NCI-H1436 treated with DMSO at 0.1 percent for 48 hours (cell line): ENCODE measurements around the gene PCNX3.
A peak's percentile ranks its signal among the peaks of the same experiment; 100 is the strongest.
"Not testable (repeated sequence)": the region's sequence is repeated elsewhere in the genome, so short reads cannot be mapped to it uniquely, and the experiment has no call there.

Source experiments
- DNase-seq: peaks from one replicate; lab custom pipeline; 2025; lab: John Stamatoyannopoulos, UW

PCNX3 gene

DNA sequence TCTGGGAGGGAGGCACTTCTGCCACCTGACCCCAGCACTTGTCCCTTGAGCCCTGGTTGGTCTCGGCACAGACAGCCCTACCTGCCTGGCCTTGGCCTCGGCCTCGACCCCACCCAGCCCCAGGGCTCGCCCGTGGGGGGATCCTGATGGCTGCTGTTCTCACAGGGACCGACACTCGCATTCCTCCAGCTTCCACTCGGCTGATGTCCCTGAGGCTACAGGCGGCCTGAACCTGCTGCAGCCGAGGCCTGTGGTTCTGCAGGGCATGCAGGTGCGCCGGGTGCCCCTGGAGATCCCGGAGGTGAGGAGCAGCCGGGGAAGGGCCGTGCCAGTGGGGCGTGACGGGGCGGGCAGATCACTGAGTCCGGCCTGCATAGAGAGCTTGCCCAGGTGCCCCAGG lies 5.1 kb downstream of the PCNX3 start:
- no peak for DNase-seq

DNA sequence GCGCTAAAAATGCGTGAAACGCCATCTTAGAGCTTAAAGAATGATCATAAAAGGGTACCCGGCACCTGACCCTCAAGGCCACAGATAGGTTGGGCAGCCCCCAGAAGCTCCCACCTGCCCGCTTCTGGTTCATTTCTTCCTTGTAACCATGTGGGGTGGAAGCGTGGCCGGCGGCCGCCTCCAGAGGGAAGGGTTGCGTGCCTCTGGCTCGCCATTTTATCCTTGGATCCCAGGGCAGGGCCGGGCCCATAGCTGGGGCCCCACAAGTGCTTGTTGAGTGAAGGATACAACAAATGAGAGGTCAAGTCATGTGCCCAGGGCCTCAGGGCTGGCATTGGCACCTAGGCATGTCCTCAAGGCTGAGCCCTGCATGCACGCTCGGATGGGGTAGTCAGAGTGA lies 5.9 kb downstream of the PCNX3 start:
- DNase-seq: no peak

DNA sequence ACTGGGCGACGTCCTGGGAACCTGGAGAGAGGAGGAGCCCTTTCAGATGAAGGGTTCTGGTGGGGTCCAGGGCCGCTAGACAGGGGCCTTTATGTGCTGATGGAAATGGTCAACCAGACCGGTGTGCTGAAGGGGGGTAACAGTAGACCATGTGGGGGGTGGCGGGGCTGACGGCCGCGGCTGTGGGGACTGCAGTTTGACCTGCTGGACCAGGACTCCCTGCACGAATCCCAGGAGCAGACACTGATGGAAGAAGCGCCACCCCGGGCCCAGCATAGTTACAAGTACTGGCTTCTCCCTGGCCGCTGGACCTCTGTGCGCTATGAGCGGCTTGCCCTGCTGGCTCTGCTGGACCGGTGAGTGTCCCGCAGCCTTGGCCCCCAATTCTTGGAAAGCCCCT lies 6.4 kb downstream of the PCNX3 start:
- DNase-seq: no peak

DNA sequence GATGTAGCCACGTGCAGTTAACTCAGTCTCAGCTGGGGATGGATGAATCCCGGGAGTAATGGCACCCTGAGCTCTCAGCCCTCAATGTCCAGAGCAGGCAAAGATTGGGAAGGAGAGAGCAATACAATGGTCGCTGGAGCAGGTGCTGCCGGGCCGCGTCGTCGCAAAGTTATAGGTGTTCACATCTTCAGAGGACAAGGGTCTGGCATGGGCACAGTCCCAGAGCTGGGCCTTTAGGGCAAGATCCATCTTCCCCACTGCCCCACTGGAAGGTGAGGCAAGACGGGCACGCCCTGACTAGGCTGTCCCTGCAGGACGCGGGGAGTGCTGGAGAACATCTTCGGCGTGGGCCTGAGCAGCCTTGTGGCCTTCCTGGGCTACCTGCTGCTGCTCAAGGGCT lies 7.6 kb downstream of the PCNX3 start:
- DNase-seq: no peak

DNA sequence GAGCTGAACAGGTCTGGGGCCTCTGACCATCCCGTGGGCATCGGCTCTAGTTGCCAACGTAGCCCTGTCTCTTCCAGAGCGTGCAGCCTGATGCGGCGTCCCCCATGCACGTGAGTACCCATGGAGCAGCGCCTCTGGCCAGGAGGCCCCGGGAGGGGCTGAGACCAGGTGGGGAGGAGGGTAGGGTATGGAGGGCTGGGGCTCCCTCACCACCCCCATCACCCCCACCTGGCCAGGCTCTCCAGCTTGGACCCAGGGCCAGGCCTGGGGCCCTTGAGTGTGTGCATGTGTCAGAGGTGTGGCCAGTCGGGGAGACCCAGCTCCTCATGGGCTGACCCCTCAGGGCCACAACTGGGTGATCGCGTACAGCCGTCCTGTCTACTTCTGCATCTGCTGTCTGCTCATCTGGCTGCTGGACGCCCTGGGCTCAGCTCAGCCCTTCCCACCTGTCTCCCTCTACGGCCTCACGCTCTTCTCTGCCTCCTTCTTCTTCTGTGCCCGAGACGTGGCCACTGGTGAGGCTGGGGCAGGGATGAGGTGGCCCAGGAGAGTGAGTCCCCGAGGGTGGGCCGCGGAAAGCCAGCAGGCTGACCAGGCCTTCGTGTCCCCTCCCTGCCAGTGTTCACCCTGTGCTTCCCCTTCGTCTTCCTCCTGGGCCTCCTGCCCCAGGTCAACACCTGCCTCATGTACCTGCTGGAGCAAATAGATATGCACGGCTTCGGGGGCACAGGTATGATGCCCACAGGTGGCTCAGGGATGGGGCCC lies 8.5 kb downstream of the PCNX3 start:
- DNase-seq: no peak

DNA sequence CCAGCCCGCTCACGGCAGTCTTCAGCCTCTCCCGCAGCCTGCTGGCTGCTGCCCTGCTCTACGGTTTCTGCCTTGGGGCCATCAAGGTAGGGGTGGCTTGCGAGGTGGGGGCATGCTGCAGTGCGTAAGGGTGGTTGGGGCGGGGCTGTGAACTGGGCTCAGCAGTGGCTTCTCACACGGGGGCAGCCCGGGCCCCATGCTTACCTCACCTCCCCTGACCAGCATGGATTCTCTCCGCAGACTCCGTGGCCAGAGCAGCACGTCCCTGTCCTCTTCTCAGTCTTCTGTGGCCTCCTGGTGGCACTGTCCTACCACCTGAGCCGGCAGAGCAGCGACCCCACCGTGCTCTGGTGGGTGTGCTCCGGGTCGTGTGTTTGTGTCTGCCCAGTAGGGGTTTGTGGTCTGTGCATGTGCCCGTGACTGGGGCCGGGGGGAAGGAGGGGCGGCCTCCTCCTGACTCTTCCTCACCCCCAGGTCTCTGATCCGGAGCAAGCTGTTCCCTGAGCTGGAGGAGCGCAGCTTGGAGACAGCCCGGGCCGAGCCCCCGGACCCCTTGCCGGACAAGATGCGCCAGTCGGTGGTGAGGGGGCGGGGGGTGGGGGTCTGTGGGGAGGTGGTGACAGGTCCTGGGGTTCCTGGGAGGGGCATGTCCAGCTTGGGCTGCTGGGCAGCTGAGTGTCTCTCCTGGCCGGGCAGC lies 9.5 kb downstream of the PCNX3 start:
- DNase-seq: no peak

DNA sequence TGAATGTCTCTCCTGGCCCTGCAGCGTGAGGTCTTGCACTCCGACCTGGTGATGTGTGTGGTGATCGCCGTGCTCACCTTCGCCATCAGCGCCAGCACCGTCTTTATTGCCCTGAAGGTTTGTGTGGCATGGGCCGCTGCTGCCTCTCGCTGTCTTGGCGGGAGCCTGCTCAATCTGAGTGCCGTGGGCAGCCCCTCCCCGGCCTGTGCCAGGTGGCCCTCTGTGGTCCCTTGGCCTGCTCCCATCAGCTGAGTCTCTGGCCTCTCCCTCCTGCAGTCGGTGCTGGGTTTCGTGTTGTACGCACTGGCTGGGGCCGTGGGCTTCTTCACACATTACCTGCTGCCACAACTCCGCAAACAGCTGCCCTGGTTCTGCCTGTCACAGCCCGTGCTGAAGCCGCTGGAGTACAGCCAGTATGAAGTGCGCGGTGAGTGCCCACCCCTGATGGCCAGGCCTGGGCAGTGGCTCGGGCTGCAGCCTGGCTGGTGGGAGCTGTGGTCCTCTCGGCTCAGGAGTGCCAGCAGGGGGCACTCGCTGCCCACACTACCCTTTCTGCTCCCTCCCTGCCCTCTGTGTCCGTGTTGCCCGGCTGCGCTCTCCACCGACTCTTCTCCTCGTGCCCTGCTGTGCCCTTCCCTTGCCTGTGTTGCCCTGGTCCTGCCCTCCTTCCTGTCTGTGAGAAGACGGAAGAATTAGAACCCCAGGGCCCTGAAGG lies 10.2 kb downstream of the PCNX3 start:
- DNase-seq: no peak

DNA sequence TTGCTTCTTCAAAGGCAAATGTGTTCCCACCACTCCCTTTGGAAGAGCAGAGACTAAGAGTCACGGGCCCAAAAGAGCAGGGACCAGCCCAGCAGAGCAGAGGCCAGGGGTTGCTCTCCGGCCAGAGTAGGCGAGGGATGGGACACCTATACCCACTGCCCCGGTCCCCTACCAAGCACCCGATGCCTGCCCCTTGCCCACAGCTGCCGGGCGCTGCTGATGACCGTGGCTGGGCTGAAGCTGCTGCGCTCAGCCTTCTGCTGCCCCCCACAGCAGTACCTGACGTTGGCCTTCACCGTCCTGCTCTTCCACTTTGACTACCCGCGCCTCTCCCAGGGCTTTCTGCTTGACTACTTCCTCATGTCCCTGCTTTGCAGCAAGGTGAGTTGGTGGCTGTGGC lies 11.6 kb downstream of the PCNX3 start:
- DNase-seq: no peak

DNA sequence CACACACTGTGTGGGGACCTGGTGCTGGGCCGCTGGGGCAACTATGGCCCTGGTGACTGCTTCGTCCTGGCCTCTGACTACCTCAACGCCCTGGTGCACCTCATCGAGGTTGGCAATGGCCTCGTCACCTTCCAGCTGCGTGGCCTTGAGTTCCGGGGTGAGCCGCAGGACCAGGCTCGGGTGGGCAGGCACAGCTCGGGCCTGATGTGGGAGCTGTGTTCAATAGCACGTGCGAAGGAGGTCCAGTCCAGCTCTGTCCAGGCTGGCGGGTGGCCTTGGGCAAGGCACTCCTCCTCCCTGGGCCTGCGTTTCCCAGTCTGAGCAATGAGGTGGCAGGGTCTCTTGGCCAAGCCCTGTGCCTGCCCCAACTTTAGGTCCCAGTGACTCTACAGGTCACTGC lies 14.0 kb downstream of the PCNX3 start:
- no peak for DNase-seq

DNA sequence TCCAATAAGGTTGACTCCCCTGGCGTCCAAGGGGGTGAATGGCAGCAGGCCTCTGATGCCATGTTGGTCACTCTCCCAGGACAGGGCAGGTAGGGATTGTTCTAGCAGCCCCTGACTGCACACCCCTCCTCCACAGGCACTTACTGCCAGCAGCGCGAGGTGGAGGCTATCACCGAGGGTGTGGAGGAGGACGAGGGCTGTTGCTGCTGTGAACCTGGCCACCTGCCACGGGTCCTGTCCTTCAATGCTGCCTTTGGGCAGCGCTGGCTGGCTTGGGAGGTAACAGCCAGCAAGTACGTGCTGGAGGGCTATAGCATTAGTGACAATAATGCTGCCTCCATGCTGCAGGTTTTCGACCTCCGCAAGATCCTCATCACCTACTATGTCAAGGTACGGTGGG lies 14.6 kb downstream of the PCNX3 start:
- DNase-seq: no peak

DNA sequence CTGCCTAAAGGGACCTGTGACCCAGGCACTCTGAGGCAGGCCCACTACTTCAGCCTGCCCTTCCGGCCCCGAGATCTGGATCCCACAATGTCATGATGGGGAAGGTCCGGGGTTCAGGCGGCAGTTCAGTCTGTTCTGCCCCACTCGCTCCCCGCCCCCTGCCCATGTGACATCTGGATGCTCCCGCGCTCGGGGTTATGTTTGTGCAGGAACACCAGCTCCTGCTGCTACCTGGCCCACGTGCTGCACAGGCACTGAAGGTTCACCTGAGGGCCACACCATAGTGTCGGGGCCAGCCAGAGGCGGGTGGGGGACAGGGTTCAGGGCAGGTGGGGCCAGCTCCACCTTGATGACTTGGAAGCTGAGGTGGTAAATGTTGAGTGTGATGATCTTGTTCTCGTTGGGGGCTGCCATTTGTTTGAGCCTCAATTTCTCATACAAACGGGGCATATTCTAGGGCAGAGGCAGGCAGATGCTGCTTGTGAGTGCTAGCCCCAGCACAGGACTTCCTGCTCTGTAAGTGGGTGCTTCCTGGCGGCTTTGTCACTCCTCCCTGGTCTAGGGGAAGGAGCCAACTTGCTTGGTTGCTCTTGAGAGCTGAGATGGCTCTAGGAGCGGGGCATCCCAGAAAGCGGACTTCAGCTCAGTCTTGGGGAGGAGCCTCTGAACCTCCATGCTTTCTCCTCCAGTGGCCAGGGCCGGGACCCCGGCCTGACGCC lies 18.0 kb downstream of the PCNX3 start:
- DNase-seq: no peak

DNA sequence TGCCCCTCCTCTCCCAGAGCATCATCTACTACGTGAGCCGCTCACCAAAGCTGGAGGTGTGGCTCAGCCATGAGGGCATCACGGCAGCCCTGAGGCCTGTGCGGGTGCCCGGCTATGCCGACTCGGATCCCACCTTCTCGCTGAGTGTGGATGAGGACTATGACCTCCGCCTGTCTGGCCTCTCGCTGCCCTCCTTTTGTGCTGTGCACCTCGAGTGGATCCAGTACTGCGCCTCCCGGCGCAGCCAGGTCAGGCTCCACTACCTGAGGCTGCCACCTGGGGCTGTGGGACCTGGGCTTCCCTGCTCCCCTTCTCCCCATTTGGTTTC lies 18.5 kb downstream of the PCNX3 start:
- no peak for DNase-seq

DNA sequence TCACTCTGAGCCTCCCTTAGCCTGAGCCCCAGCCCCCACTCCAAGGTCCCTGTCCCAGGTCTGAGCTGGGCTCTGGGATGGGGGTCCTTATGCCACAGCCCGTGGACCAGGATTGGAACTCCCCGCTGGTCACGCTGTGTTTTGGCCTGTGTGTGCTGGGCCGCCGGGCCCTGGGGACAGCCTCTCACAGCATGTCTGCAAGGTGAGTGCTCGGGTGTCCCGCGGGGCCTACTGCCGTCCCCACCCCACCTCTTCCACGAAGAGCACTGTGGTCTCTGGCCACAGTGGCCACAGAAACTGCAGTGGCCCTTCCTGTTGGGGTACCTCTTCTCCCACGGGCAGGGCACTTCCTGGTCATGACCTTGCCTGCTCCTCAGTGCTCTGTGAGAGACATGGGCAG lies 18.9 kb downstream of the PCNX3 start:
- DNase-seq: no peak

DNA sequence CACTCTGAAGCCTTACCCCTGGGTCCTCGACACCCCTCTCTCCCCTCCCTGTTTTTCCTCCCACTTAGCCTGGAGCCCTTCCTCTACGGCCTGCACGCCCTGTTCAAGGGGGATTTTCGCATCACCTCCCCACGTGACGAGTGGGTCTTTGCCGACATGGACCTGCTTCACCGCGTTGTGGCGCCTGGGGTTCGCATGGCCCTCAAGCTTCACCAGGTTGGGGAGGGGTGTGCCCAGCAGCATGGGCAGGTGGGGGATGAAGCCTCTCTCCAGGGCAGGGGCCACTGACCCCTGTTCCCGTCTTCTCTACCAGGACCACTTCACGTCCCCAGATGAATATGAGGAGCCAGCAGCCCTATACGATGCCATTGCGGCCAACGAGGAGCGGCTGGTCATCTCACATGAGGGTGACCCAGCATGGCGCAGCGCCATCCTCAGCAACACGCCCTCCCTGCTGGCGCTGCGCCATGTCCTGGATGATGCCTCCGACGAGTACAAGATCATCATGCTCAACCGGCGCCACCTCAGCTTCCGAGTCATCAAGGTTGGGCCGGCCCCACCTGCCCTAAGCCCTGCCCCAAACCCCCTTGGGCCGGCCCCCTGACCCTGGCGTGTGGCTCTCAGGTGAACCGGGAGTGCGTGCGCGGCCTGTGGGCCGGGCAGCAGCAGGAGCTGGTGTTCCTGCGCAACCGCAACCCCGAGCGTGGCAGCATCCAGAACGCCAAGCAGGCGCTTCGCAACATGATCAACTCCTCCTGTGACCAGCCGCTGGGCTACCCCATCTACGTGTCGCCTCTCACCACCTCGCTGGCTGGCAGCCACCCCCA lies 19.5 kb downstream of the PCNX3 start:
- no peak for DNase-seq

DNA sequence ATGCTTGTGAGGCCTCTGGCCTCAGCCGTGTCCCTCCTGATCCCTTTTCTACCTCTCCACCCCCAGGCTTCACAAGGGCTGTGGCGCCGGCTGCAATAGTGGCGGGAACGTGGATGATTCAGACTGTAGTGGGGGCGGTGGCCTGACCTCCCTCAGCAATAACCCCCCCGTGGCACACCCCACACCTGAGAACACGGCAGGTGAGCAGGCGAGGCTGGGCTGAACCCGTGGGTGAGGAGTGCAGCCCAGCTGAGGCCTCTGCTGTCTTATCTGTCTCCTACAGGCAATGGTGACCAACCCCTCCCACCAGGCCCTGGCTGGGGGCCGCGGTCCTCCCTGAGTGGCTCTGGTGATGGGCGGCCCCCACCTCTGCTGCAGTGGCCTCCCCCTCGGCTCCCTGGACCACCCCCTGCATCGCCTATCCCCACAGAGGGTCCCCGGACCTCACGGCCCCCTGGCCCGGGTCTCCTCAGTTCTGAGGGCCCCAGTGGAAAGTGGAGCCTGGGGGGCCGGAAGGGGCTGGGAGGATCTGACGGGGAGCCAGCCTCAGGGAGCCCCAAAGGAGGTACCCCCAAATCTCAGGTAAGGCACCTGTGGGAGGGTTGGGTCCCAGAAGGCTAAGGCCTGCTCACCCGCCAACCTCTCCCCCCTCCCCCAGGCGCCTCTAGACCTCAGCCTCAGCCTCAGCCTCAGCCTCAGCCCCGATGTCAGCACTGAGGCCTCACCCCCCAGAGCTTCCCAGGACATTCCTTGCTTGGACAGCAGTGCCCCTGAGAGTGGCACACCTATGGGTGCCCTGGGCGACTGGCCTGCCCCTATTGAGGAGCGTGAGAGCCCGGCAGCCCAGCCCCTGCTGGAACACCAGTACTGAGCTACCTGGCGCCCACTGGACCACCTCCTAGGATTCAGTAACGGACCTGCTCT lies 20.8 kb downstream of the PCNX3 start:
- no peak for DNase-seq

DNA sequence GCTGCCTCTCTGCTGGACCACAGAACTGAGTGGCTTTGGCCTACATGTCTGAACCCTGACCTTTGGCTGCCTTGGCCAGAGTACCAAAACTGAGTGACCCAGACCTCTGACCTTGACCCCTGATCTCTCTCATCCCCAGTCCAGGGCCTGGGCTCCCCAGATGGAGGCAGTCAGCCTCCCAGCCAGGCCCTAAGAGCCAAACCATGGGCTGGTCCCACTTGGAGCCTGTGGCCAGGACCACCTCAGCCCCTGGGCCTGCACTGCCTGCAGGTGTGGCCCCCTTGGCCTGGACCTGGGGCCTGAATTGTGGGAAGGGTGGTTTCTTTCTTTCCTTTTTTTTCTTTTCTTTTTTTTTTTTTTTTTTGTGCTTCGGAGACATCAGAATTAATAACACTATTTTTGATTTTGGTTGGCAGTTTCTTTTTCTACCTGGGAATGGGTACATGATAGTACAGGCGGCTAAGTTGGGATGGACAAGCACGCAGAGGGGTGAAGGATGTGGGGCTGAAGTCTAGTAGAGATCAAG lies 21.5 kb downstream of the PCNX3 start:
- no peak for DNase-seq

DNA sequence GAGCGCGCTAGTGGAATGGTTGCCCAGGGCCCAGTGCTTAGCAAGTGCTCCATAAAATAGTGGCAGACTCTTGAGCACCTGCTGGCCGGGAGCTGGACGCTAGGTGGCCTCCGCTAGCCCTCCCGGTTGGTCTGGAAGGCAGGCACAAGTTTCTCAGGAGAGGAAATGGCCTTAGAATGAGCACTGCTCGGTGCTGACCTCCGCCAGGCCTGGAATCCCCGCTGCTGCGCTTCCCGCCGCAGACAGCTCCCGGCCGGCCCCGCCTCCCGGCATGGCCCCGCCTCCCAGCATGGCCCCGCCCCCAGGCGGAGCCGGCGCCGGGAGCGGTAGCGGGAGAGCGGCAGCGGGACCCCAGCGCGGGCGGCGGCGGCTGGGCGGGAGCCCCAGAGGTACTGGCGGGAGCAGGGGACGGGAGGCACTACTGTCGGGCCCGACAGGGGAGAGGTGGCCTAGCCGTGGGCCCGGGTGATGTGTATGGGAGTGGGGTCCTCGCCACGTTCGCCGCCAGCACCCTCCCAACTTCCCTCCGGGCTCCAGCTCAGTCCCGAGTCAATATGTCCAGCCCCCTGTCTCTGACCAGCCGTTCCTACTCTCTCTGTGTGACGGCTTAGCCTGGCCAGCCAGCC lies 22.3 kb downstream of the PCNX3 start, which contains the start of gene SIPA1:
Gene SIPA1, plus strand, starts transcription at position 308 of the 626 bp plus-strand sequence. CDS start 2,821 bp downstream, outside the sequence.
- DNase-seq: no peak

DNA sequence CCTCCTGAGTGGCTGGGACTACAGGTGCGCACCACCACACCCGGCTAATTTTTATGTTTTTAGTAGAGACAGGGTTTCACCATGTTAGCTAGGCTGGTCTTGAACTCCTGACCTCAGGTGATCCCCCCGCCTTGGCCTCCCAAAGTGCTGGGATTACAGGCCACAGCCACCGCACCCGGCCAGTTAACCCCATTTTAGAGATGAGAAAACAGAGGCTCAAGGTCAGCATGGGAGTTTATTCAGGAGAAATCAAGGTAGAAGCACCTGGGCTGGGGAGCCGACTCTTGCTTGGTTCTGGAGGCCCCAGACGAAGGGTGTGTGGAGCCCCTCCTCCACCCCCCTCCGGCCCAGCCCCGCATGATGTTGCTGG lies 23.6 kb downstream of the PCNX3 start:
- DNase-seq: not testable (repeated sequence)

DNA sequence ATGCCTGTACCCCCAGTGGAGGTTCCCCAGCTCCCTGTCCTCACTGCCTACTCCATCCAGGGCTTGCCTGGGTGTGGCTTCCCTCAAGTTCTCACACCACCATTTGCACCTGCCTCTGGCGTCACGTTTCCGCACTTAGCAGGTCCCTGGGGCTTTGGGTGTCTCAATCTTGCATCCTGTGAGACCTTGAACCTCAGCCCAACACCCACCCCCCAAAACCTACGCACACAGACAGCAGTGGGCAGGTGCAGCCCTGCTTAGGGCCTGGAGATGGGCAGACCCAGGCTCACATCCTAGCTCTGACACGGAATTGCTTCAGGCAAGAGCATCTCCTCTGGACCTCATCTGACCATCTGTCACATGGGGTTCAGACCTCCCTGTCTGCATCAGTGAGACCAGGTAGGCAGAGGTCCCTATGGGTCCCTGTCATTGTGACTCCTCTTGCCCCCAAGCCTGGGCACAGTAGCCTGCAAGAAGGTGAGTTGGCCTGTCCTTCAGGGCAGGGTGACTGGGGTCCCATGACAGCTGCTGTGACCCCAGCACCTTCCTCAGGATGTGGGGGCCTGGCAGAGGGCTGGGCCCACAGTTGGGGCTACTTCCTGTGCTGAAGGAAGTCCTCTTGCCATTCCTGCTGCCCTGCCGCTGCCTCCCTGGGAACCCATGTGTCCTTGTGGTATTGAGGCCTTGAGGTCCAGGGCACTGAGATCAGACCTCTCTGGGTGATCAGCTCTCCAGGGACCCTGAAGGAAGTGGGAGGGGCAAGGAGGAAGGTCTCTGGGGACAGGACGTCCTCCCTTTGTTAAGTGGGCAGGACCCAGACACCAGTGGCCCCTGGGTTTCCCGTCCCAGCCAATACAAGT lies 24.3 kb downstream of the PCNX3 start:
- DNase-seq: peak; percentile 66
